ENCODE data around the gene SIRT1.

SIRT1 gene

GRCh38 chr10:67933199-67933598 lies 48.7 kb downstream of the SIRT1 start:
- no peak overlapping the region for H3K9ac ChIP-seq (ENCODE audit: insufficient read length, low read depth)
- TF ChIP-seq ZNF274 (IDR thresholded peaks at IDR 0.05; ENCODE audit: low read depth, low read length): no peak
- no peak for DNase-seq (ENCODE audit: low read depth, low spot score)

GRCh38 chr10:67934336-67934735 lies 49.9 kb downstream of the SIRT1 start:
- Histone ChIP-seq H3K9ac (ENCODE audit: insufficient read length, low read depth) (no peak overlapping the region), H3K4me3 (ENCODE audit: insufficient read length, low read depth) (no peak overlapping the region), H3K9me3 (ENCODE audit: insufficient read depth, low read length) (no peaks in the 10 kb centered on the region), H3K36me3 (ENCODE audit: insufficient read depth, insufficient read length, low read length) (peaks cover 19% of the 10 kb centered on the region), H3K27me3 (ENCODE audit: insufficient read depth, insufficient read length) (no peaks in the 10 kb centered on the region), H3K4me1 (ENCODE audit: insufficient read depth, insufficient read length) (no peaks in the 10 kb centered on the region)
- no peak for TF ChIP-seq YY1 (IDR thresholded peaks at IDR 0.05; ENCODE audit: insufficient read depth, insufficient read length)
- TF ChIP-seq ZNF274 (IDR thresholded peaks at IDR 0.05; ENCODE audit: low read depth, low read length): no peak
- TF ChIP-seq SUZ12 (IDR thresholded peaks at IDR 0.05; ENCODE audit: extremely low read depth, insufficient read depth, insufficient read length): no peak
- no peak for DNase-seq (ENCODE audit: low read depth, low spot score)

More at GRCh38 chr10:67933199-67933598, 48.7 kb downstream of the SIRT1 start:
- Histone ChIP-seq H3K4me1 (ENCODE audit: insufficient read depth, insufficient read length) (no peaks in the 10 kb centered on the region), H3K36me3 (ENCODE audit: insufficient read depth, insufficient read length, low read length) (peaks cover 17% of the 10 kb centered on the region), H3K4me3 (ENCODE audit: insufficient read length, low read depth) (no peak overlapping the region), H3K27me3 (ENCODE audit: insufficient read depth, insufficient read length) (no peaks in the 10 kb centered on the region), H3K9me3 (ENCODE audit: insufficient read depth, low read length) (no peaks in the 10 kb centered on the region)

GRCh38 chr10:67935223-67935622 lies 50.8 kb downstream of the SIRT1 start:
- no peak for DNase-seq (ENCODE audit: low read depth, low spot score)
- Histone ChIP-seq H3K36me3 (ENCODE audit: insufficient read depth, insufficient read length, low read length) (peaks cover 20% of the 10 kb centered on the region), H3K4me1 (ENCODE audit: insufficient read depth, insufficient read length) (no peaks in the 10 kb centered on the region), H3K4me3 (ENCODE audit: insufficient read length, low read depth) (no peak overlapping the region), H3K9me3 (ENCODE audit: insufficient read depth, low read length) (no peaks in the 10 kb centered on the region), H3K9ac (ENCODE audit: insufficient read length, low read depth) (no peak overlapping the region), H3K27me3 (ENCODE audit: insufficient read depth, insufficient read length) (no peaks in the 10 kb centered on the region)
- no peak for TF ChIP-seq SUZ12 (IDR thresholded peaks at IDR 0.05; ENCODE audit: extremely low read depth, insufficient read depth, insufficient read length)
- no peak for TF ChIP-seq ZNF274 (IDR thresholded peaks at IDR 0.05; ENCODE audit: low read depth, low read length)
- TF ChIP-seq YY1 (IDR thresholded peaks at IDR 0.05; ENCODE audit: insufficient read depth, insufficient read length): no peak

- no peaks in the 10 kb centered on the region for H3K4me1 ChIP-seq (ENCODE audit: insufficient read depth, insufficient read length)
- no peak for TF ChIP-seq YY1 (IDR thresholded peaks at IDR 0.05; ENCODE audit: insufficient read depth, insufficient read length)
- no peak for TF ChIP-seq SUZ12 (IDR thresholded peaks at IDR 0.05; ENCODE audit: extremely low read depth, insufficient read depth, insufficient read length)
- TF ChIP-seq ZNF274 (IDR thresholded peaks at IDR 0.05; ENCODE audit: low read depth, low read length): no peak
- peaks cover 20% of the 10 kb centered on the region for H3K36me3 ChIP-seq (ENCODE audit: insufficient read depth, insufficient read length, low read length)
- H3K27me3 ChIP-seq (ENCODE audit: insufficient read depth, insufficient read length): no peaks in the 10 kb centered on the region
- no peak overlapping the region for H3K4me3 ChIP-seq (ENCODE audit: insufficient read length, low read depth)
- no peak for DNase-seq (ENCODE audit: low read depth, low spot score)
- H3K9ac ChIP-seq (ENCODE audit: insufficient read length, low read depth): no peak overlapping the region
- H3K9me3 ChIP-seq (ENCODE audit: insufficient read depth, low read length): no peaks in the 10 kb centered on the region
Measured at GRCh38 chr10:67936416-67936815, 52.0 kb downstream of the SIRT1 start.

- H3K9me3 ChIP-seq (ENCODE audit: insufficient read depth, low read length): no peaks in the 10 kb centered on the region
- H3K36me3 ChIP-seq (ENCODE audit: insufficient read depth, insufficient read length, low read length): peaks cover 7% of the 10 kb centered on the region
- H3K9ac ChIP-seq (ENCODE audit: insufficient read length, low read depth): no peak overlapping the region
- no peaks in the 10 kb centered on the region for H3K4me1 ChIP-seq (ENCODE audit: insufficient read depth, insufficient read length)
- no peak for DNase-seq (ENCODE audit: low read depth, low spot score)
- no peaks in the 10 kb centered on the region for H3K27me3 ChIP-seq (ENCODE audit: insufficient read depth, insufficient read length)
- H3K4me3 ChIP-seq (ENCODE audit: insufficient read length, low read depth): no peak overlapping the region
- TF ChIP-seq ZNF274 (IDR thresholded peaks at IDR 0.05; ENCODE audit: low read depth, low read length) (no peak), SUZ12 (IDR thresholded peaks at IDR 0.05; ENCODE audit: extremely low read depth, insufficient read depth, insufficient read length) (no peak), YY1 (IDR thresholded peaks at IDR 0.05; ENCODE audit: insufficient read depth, insufficient read length) (no peak)
Measured at GRCh38 chr10:67943917-67944316, 59.5 kb downstream of the SIRT1 start.

GRCh38 chr10:67955614-67956013 lies 71.2 kb downstream of the SIRT1 start:
- Histone ChIP-seq H3K9ac (ENCODE audit: insufficient read length, low read depth) (no peak overlapping the region), H3K36me3 (ENCODE audit: insufficient read depth, insufficient read length, low read length) (peaks cover 19% of the 10 kb centered on the region), H3K4me1 (ENCODE audit: insufficient read depth, insufficient read length) (no peaks in the 10 kb centered on the region), H3K4me3 (ENCODE audit: insufficient read length, low read depth) (no peak overlapping the region), H3K9me3 (ENCODE audit: insufficient read depth, low read length) (no peaks in the 10 kb centered on the region), H3K27me3 (ENCODE audit: insufficient read depth, insufficient read length) (no peaks in the 10 kb centered on the region)
- DNase-seq (ENCODE audit: low read depth, low spot score): no peak
- no peak for TF ChIP-seq ZNF274 (IDR thresholded peaks at IDR 0.05; ENCODE audit: low read depth, low read length)
- TF ChIP-seq YY1 (IDR thresholded peaks at IDR 0.05; ENCODE audit: insufficient read depth, insufficient read length): no peak
- no peak for TF ChIP-seq SUZ12 (IDR thresholded peaks at IDR 0.05; ENCODE audit: extremely low read depth, insufficient read depth, insufficient read length)

GRCh38 chr10:67959839-67960476 lies 75.5 kb downstream of the SIRT1 start:
- Histone ChIP-seq H3K36me3 (ENCODE audit: insufficient read depth, insufficient read length, low read length) (peaks cover 10% of the 10 kb centered on the region), H3K9me3 (ENCODE audit: insufficient read depth, low read length) (no peaks in the 10 kb centered on the region), H3K27me3 (ENCODE audit: insufficient read depth, insufficient read length) (no peaks in the 10 kb centered on the region), H3K4me3 (ENCODE audit: insufficient read length, low read depth) (no peak overlapping the region), H3K9ac (ENCODE audit: insufficient read length, low read depth) (no peak overlapping the region), H3K4me1 (ENCODE audit: insufficient read depth, insufficient read length) (no peaks in the 10 kb centered on the region)
- TF ChIP-seq YY1 (IDR thresholded peaks at IDR 0.05; ENCODE audit: insufficient read depth, insufficient read length) (no peak), SUZ12 (IDR thresholded peaks at IDR 0.05; ENCODE audit: extremely low read depth, insufficient read depth, insufficient read length) (no peak), ZNF274 (IDR thresholded peaks at IDR 0.05; ENCODE audit: low read depth, low read length) (no peak)
- no peak for DNase-seq (ENCODE audit: low read depth, low spot score)

All from NT2/D1 (cell line).